CD4-positive, CD25-positive, alpha-beta regulatory T cell (primary cell): ENCODE measurements around the gene ATRN. TPM values are rescaled to one million over a fixed set of nuclear protein-coding genes. Genes with fewer than 3 reads are reported as not detected.

Experiments used
- ATAC-seq, 2 donors: fragments of 150-1000 bp; cut with Tn5 transposase; one replicate each; pipeline ENCODE4 v1.10.0; 2021; ENCODE audit warnings: low read depth in 2 of 2, moderate number of reproducible peaks in 2 of 2, moderate library complexity in 1 of 2
- DNase-seq, 3 donors: peaks; one replicate each; pipeline versions ENCODE4 v3.0.0 to v3.0.0-alpha.2; 2012 to 2022; ENCODE audit warnings: mixed read lengths in 1 of 3
- H3K27ac ChIP-seq: one replicate; pipeline ENCODE4 v1.7.0; 2013; ENCODE audit warnings: mild to moderate bottlenecking, low read length; ENCODE audit not compliant: insufficient read depth, poor library complexity, severe bottlenecking
- H3K27me3 ChIP-seq: one replicate; pipeline ENCODE4 v1.7.0; 2013; ENCODE audit warnings: low read length; ENCODE audit not compliant: control insufficient read depth, insufficient read depth
- H3K36me3 ChIP-seq: one replicate; pipeline ENCODE4 v1.7.0; 2013; ENCODE audit warnings: mild to moderate bottlenecking, low read length, moderate library complexity; ENCODE audit not compliant: control insufficient read depth, insufficient read depth
- H3K4me1 ChIP-seq: 2 replicates; pipeline ENCODE4 v1.7.0; 2013; ENCODE audit warnings: mild to moderate bottlenecking, low read length; ENCODE audit not compliant: insufficient read depth, control insufficient read depth, poor library complexity, severe bottlenecking
- H3K4me3 ChIP-seq: one replicate; pipeline ENCODE4 v1.7.0; 2013; ENCODE audit warnings: low read depth, mild to moderate bottlenecking, low read length, moderate library complexity
- H3K9me3 ChIP-seq, 2 experiments: 1 replicate in 1 of 2; 2 replicates in 1 of 2; pipeline ENCODE4 v1.7.0; 2013; ENCODE audit warnings: low read length in 2 of 2, mild to moderate bottlenecking in 1 of 2, moderate library complexity in 1 of 2; ENCODE audit not compliant: control insufficient read depth in 2 of 2
- H3K27ac Mint-ChIP-seq, 3 donors: one replicate each; pipeline ENCODE4 v1.8.0; 2020 to 2022; ENCODE audit warnings: mild to moderate bottlenecking in 3 of 3, mixed read lengths in 3 of 3, moderate library complexity in 2 of 3
- H3K27me3 Mint-ChIP-seq: one replicate; pipeline ENCODE4 v1.8.0; 2022; ENCODE audit warnings: mild to moderate bottlenecking, mixed read lengths
- H3K36me3 Mint-ChIP-seq: one replicate; pipeline ENCODE4 v1.8.0; 2020; ENCODE audit warnings: mixed read lengths
- H3K4me1 Mint-ChIP-seq, 4 donors: one replicate each; pipeline ENCODE4 v1.8.0; 2020 to 2022; ENCODE audit warnings: mixed read lengths in 4 of 4, mild to moderate bottlenecking in 1 of 4
- H3K4me3 Mint-ChIP-seq, 4 donors: one replicate each; pipeline ENCODE4 v1.8.0; 2020 to 2022; ENCODE audit warnings: mild to moderate bottlenecking in 4 of 4, mixed read lengths in 4 of 4, moderate library complexity in 3 of 4
- H3K9me3 Mint-ChIP-seq, 7 donors: one replicate each; pipeline ENCODE4 v1.8.0; 2020 to 2022; ENCODE audit warnings: mixed read lengths in 7 of 7, mild to moderate bottlenecking in 3 of 7, moderate library complexity in 2 of 7
- polyA plus RNA-seq, 4 donors: library from polyadenylated mRNA; unstranded; fragments of 300-500 nt; fragmentation: Illumina TruSeq; gene quantifications; one replicate each; pipeline ENCODE4 v1.2.3, GENCODE V29; 2021
- total RNA-seq: library from RNA; stranded (reverse); gene quantifications from one replicate; pipeline ENCODE4 v1.2.3, GENCODE V29; 2022

The ATRN gene
- total and polyA plus RNA-seq, 5 donors from 2014 or later, result 5.9 to 12.9 (median 7.5) TPM

GRCh38 chr20:3572151-3572550 is 101.3 kb downstream of the ATRN start:
- Mint-ChIP-seq H3K27ac (no peak overlapping the region), H3K4me3 (no peak overlapping the region), H3K9me3 (no peaks in the 10 kb centered on the region), H3K36me3 (peaks cover 24% of the 10 kb centered on the region), H3K27me3 (no peaks in the 10 kb centered on the region), H3K4me1 (peaks cover 0 to 5% (median 0%) of the 10 kb centered on the region in 4 donors)
- no peaks in the 10 kb centered on the region for H3K4me1 ChIP-seq
- no peaks in the 10 kb centered on the region for H3K27me3 ChIP-seq
- H3K4me3 ChIP-seq, result no peak overlapping the region
- ATAC-seq, result no peak
- no peak overlapping the region for H3K27ac ChIP-seq
- peaks cover 35% of the 10 kb centered on the region for H3K36me3 ChIP-seq
- no peak for DNase-seq
- no peaks in the 10 kb centered on the region for H3K9me3 ChIP-seq

DNA sequence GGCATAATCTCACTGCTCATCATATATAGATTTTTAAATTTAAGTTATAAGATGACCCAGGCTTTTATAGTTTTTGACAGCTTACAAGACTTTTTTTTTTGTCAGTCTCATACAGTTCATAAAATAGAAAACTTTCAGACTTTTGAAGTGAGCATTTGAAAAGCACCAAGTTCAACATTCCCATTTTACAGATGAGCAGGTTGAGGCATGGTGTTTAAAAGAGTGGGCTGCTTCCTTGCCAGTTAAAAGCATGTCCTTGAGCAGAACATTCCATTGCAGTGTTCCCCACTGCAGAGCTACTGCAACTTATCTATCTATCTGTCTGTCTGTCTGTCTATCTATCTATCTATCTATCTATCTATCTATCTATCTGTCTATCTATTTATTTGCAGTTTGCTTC is 105.5 kb downstream of the ATRN start:
- H3K27ac Mint-ChIP-seq, result no peak overlapping the region
- Histone ChIP-seq H3K27ac (no peak overlapping the region), H3K9me3 (no peaks in the 10 kb centered on the region), H3K4me3 (no peak overlapping the region), H3K4me1 (no peaks in the 10 kb centered on the region), H3K27me3 (no peaks in the 10 kb centered on the region), H3K36me3 (peaks cover 37% of the 10 kb centered on the region)
- ATAC-seq, result no peak
- H3K36me3 Mint-ChIP-seq, result peaks cover 34% of the 10 kb centered on the region
- H3K27me3 Mint-ChIP-seq, result no peaks in the 10 kb centered on the region
- no peak overlapping the region for H3K4me3 Mint-ChIP-seq
- no peak for DNase-seq
- no peaks in the 10 kb centered on the region for H3K9me3 Mint-ChIP-seq
- H3K4me1 Mint-ChIP-seq, result peaks cover 0 to 5% (median 2%) of the 10 kb centered on the region in 4 donors

DNA sequence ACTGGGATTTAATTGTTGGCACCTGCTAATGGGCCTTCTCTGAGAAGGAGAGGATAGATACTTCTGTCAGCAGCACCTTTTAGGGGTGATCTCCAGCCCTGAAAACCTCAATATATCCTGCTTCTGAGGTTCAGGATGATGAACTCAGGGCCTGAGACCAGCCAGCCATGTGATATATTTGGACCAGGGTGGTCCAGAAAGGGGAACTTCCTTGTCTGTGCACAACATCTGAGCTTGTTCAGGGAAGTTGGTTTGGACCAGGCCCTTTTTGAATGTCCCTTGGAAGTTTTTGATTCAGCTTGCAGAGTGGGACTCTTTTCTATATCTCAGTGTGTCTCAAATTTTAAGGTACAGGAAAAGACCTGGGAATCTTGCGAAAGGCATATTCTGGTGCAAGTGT is 106.5 kb downstream of the ATRN start:
- DNase-seq, result no peak
- H3K27me3 Mint-ChIP-seq, result no peaks in the 10 kb centered on the region
- Histone ChIP-seq H3K4me1 (no peaks in the 10 kb centered on the region), H3K36me3 (peaks cover 42% of the 10 kb centered on the region), H3K27me3 (no peaks in the 10 kb centered on the region), H3K27ac (no peak overlapping the region), H3K9me3 (no peaks in the 10 kb centered on the region), H3K4me3 (no peak overlapping the region)
- no peak overlapping the region for H3K27ac Mint-ChIP-seq
- H3K36me3 Mint-ChIP-seq, result peaks cover 40% of the 10 kb centered on the region
- H3K9me3 Mint-ChIP-seq, result no peaks in the 10 kb centered on the region
- no peak for ATAC-seq
- peaks cover 0 to 4% (median 1%) of the 10 kb centered on the region in 4 donors for H3K4me1 Mint-ChIP-seq
- H3K4me3 Mint-ChIP-seq, result no peak overlapping the region

DNA sequence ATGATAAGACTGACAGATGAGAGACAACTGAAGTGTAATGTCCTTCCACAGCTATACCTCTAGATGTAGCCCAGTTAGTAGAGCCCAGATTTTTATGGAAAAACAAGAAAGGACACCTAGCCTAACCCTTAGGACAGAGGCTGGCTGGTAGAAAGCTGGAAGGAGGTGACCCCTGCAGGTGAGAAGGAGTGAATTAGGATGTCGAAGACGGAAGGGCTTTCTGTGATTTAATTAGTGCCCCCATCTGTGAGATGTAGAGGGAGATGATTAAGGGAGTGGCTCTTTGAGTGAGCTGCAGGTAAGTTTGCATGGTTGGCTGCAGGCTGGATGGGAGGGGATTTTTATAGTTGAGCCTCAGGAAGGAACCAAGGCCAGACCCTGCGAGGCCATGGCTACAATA is 109.6 kb downstream of the ATRN start:
- Mint-ChIP-seq H3K27ac (no peak overlapping the region), H3K4me3 (no peak overlapping the region), H3K4me1 (peaks cover 0 to 4% (median 1%) of the 10 kb centered on the region in 4 donors), H3K36me3 (peaks cover 67% of the 10 kb centered on the region), H3K27me3 (no peaks in the 10 kb centered on the region), H3K9me3 (no peaks in the 10 kb centered on the region)
- DNase-seq (no peak), ATAC-seq (no peak)
- H3K9me3 ChIP-seq, result no peaks in the 10 kb centered on the region
- no peaks in the 10 kb centered on the region for H3K4me1 ChIP-seq
- no peak overlapping the region for H3K27ac ChIP-seq
- no peak overlapping the region for H3K4me3 ChIP-seq
- peaks cover 56% of the 10 kb centered on the region for H3K36me3 ChIP-seq
- no peaks in the 10 kb centered on the region for H3K27me3 ChIP-seq

DNA sequence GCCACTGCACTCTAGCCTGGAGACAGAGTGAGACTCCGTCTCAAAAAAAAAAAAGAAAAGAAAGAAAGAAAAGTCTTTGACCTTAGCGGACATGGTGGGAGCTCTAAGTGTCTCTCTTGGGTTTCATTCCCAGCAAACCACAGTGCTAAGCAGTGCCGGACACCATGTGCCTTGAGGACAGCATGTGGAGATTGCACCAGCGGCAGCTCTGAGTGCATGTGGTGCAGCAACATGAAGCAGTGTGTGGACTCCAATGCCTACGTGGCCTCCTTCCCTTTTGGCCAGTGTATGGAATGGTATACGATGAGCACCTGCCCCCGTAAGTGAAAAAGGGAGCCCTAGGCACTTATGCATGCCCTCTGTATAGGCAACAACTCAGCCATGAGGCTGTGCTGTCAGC is 112.9 kb downstream of the ATRN start:
- Mint-ChIP-seq H3K4me1 (no peaks in the 10 kb centered on the region), H3K27ac (no peak overlapping the region), H3K27me3 (no peaks in the 10 kb centered on the region), H3K4me3 (no peak overlapping the region), H3K9me3 (peaks cover 0 to 7% (median 0%) of the 10 kb centered on the region in 7 donors), H3K36me3 (peaks cover 67% of the 10 kb centered on the region)
- no peaks in the 10 kb centered on the region for H3K27me3 ChIP-seq
- DNase-seq (no peak), ATAC-seq (no peak)
- H3K4me3 ChIP-seq, result no peak overlapping the region
- no peaks in the 10 kb centered on the region for H3K4me1 ChIP-seq
- H3K27ac ChIP-seq, result no peak overlapping the region
- H3K9me3 ChIP-seq, result no peaks in the 10 kb centered on the region
- peaks cover 33% of the 10 kb centered on the region for H3K36me3 ChIP-seq

DNA sequence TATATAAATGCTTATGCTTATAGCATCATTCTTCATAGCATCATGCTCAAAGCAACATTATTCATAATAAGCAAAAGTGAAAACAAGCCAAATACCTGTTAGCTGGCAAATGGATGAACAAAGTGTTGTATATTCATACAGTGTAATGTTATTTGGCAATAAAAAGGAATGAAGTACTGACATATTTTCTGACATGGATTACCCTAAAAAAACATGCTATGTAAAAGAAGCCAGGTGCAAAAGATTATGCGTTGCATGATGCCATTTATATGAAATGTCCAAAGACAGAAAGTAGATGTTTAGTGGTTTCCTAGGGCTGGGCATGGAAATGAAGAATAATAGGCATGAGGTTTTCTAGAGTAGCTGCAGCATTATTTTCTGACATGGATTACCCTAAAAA is 115.3 kb downstream of the ATRN start:
- ATAC-seq (no peak), DNase-seq (no peak)
- Mint-ChIP-seq H3K27me3 (no peaks in the 10 kb centered on the region), H3K4me1 (no peaks in the 10 kb centered on the region), H3K27ac (no peak overlapping the region), H3K9me3 (peaks cover 0 to 7% (median 0%) of the 10 kb centered on the region in 7 donors), H3K36me3 (peaks cover 63% of the 10 kb centered on the region), H3K4me3 (no peak overlapping the region)
- H3K27ac ChIP-seq, result no peak overlapping the region
- H3K9me3 ChIP-seq, result no peaks in the 10 kb centered on the region
- no peak overlapping the region for H3K4me3 ChIP-seq
- no peaks in the 10 kb centered on the region for H3K27me3 ChIP-seq
- no peaks in the 10 kb centered on the region for H3K4me1 ChIP-seq
- H3K36me3 ChIP-seq, result peaks cover 38% of the 10 kb centered on the region

GRCh38 chr20:3590164-3590563 is 119.3 kb downstream of the ATRN start:
- peaks cover 57% of the 10 kb centered on the region for H3K36me3 Mint-ChIP-seq
- no peaks in the 10 kb centered on the region for H3K4me1 Mint-ChIP-seq
- no peaks in the 10 kb centered on the region for H3K27me3 Mint-ChIP-seq
- no peak for ATAC-seq
- Histone ChIP-seq H3K9me3 (no peaks in the 10 kb centered on the region), H3K36me3 (peaks cover 43% of the 10 kb centered on the region), H3K4me3 (no peak overlapping the region), H3K4me1 (no peaks in the 10 kb centered on the region), H3K27me3 (no peaks in the 10 kb centered on the region), H3K27ac (no peak overlapping the region)
- no peak overlapping the region for H3K4me3 Mint-ChIP-seq
- H3K9me3 Mint-ChIP-seq, result peaks cover 0 to 7% (median 0%) of the 10 kb centered on the region in 7 donors
- no peak overlapping the region for H3K27ac Mint-ChIP-seq
- no peak for DNase-seq

- Mint-ChIP-seq H3K27ac (no peak overlapping the region), H3K9me3 (no peaks in the 10 kb centered on the region), H3K4me1 (no peaks in the 10 kb centered on the region), H3K36me3 (peaks cover 54% of the 10 kb centered on the region), H3K27me3 (no peaks in the 10 kb centered on the region), H3K4me3 (no peak overlapping the region)
- Histone ChIP-seq H3K27me3 (no peaks in the 10 kb centered on the region), H3K4me1 (no peaks in the 10 kb centered on the region), H3K4me3 (no peak overlapping the region), H3K36me3 (peaks cover 50% of the 10 kb centered on the region), H3K9me3 (no peaks in the 10 kb centered on the region), H3K27ac (no peak overlapping the region)
- DNase-seq (no peak), ATAC-seq (no peak)
Observed at GRCh38 chr20:3592931-3593330, 122.1 kb downstream of the ATRN start.
